Erythroblast (primary cell): ENCODE measurements around the gene CDKN2AIPNL.

ENCODE experiments used
- GATA1 ChIP-seq: IDR thresholded peaks from 2 replicates; pipeline ENCODE4 v1.6.1; 2011; ENCODE audit warnings: low read depth, mild to moderate bottlenecking, control low read depth, low read length, moderate library complexity
- POLR2A ChIP-seq: IDR thresholded peaks from 2 replicates; pipeline ENCODE4 v1.6.1; 2011; ENCODE audit warnings: mild to moderate bottlenecking, low read length

GRCh38 chr5:134406390-134406789, 5.3 kb downstream of the CDKN2AIPNL start:
- no peak for TF ChIP-seq POLR2A
- TF ChIP-seq GATA1 = no peak
